HEK293 (cell line): ENCODE data around the gene TMEM119.

Experiments
- ELK4 ChIP-seq: IDR thresholded peaks from 2 replicates; pipeline ENCODE4 v1.6.1; 2011; ENCODE audit warnings: mild to moderate bottlenecking, low read depth, low read length, borderline replicate concordance
- GLI2 ChIP-seq: fragments of 450-650 bp; formaldehyde crosslinking; IDR thresholded peaks from 2 replicates; pipeline ENCODE4; 2017; ENCODE audit warnings: missing biosample characterization, missing genetic modification characterization, low read depth, borderline replicate concordance
- GLIS1 ChIP-seq: fragments of 450-650 bp; formaldehyde crosslinking; IDR thresholded peaks from 2 replicates; pipeline ENCODE4 v1.5.1; 2016; ENCODE audit warnings: missing biosample characterization, missing genetic modification characterization
- GLIS2 ChIP-seq: fragments of 450-650 bp; formaldehyde crosslinking; IDR thresholded peaks from 2 replicates; pipeline ENCODE4 v1.5.1; 2016; ENCODE audit warnings: missing biosample characterization, missing genetic modification characterization
- KLF17 ChIP-seq: fragments of 450-650 bp; formaldehyde crosslinking; IDR thresholded peaks from 2 replicates; pipeline ENCODE4 v1.5.1; 2016; ENCODE audit warnings: missing biosample characterization, missing genetic modification characterization
- PRDM1 ChIP-seq: fragments of 450-650 bp; formaldehyde crosslinking; IDR thresholded peaks from 2 replicates; pipeline ENCODE4; 2016; ENCODE audit warnings: missing biosample characterization, missing genetic modification characterization
- PRDM2 ChIP-seq: fragments of 450-650 bp; formaldehyde crosslinking; IDR thresholded peaks from 2 replicates; pipeline ENCODE4 v1.5.1; 2016; ENCODE audit warnings: missing biosample characterization, missing genetic modification characterization, borderline replicate concordance
- ZBTB20 ChIP-seq: fragments of 450-650 bp; formaldehyde crosslinking; IDR thresholded peaks from 2 replicates; pipeline ENCODE4 v1.5.1; 2016; ENCODE audit warnings: missing biosample characterization, missing genetic modification characterization
- ZFP69B ChIP-seq: fragments of 450-650 bp; formaldehyde crosslinking; IDR thresholded peaks from 2 replicates; pipeline ENCODE4 v1.5.1; 2016; ENCODE audit warnings: missing biosample characterization, missing genetic modification characterization
- ZNF175 ChIP-seq: fragments of 450-650 bp; formaldehyde crosslinking; IDR thresholded peaks from 2 replicates; pipeline ENCODE4 v1.5.1; 2016; ENCODE audit warnings: missing biosample characterization, missing genetic modification characterization
- ZNF23 ChIP-seq: fragments of 450-650 bp; formaldehyde crosslinking; IDR thresholded peaks from 2 replicates; pipeline ENCODE4 v1.5.1; 2016; ENCODE audit warnings: missing biosample characterization, missing genetic modification characterization, borderline replicate concordance
- ZNF292 ChIP-seq: fragments of 450-650 bp; formaldehyde crosslinking; IDR thresholded peaks from 2 replicates; pipeline ENCODE4 v1.5.1; 2016; ENCODE audit warnings: low read depth, missing biosample characterization, missing genetic modification characterization, borderline replicate concordance
- ZNF341 ChIP-seq: fragments of 450-650 bp; formaldehyde crosslinking; IDR thresholded peaks from 2 replicates; pipeline ENCODE4; 2016; ENCODE audit warnings: low read depth, missing biosample characterization, missing genetic modification characterization
- ZNF416 ChIP-seq: fragments of 450-650 bp; formaldehyde crosslinking; IDR thresholded peaks from 2 replicates; pipeline ENCODE4 v1.5.1; 2016; ENCODE audit warnings: missing biosample characterization, missing genetic modification characterization
- ZNF426 ChIP-seq: fragments of 450-650 bp; formaldehyde crosslinking; IDR thresholded peaks from 2 replicates; pipeline ENCODE4 v1.5.1; 2017; ENCODE audit warnings: missing biosample characterization, missing genetic modification characterization, mild to moderate bottlenecking, inconsistent platforms, moderate library complexity
- ZNF510 ChIP-seq: fragments of 450-650 bp; formaldehyde crosslinking; IDR thresholded peaks from 2 replicates; pipeline ENCODE4 v1.5.1; 2018; ENCODE audit warnings: mild to moderate bottlenecking, missing genetic modification characterization, missing biosample characterization; ENCODE audit not compliant: insufficient replicate concordance
- ZNF518A ChIP-seq: fragments of 450-650 bp; formaldehyde crosslinking; conservative IDR thresholded peaks from 2 replicates; pipeline ENCODE4 v1.5.1; 2016; ENCODE audit warnings: low read depth, missing biosample characterization, missing genetic modification characterization
- ZNF639 ChIP-seq: fragments of 450-650 bp; formaldehyde crosslinking; IDR thresholded peaks from 2 replicates; pipeline ENCODE4 v1.5.1; 2016; ENCODE audit warnings: missing biosample characterization, missing genetic modification characterization
- ZNF707 ChIP-seq: fragments of 450-650 bp; formaldehyde crosslinking; IDR thresholded peaks from 2 replicates; pipeline ENCODE4 v1.5.1; 2016; ENCODE audit warnings: missing biosample characterization, missing genetic modification characterization
- ZSCAN30 ChIP-seq: fragments of 450-650 bp; IDR thresholded peaks from 2 replicates; pipeline ENCODE4 v1.5.1; 2018; ENCODE audit warnings: missing biosample characterization, mild to moderate bottlenecking, missing genetic modification characterization, moderate library complexity
- ZXDB ChIP-seq: fragments of 450-650 bp; formaldehyde crosslinking; IDR thresholded peaks from 2 replicates; pipeline ENCODE4 v1.5.1; 2016; ENCODE audit warnings: missing biosample characterization, missing genetic modification characterization
- TF ChIP-seq, protein P1 (sequence below): fragments of 450-650 bp; IDR thresholded peaks from 2 replicates; pipeline ENCODE4 v1.5.1; 2018; ENCODE audit warnings: missing biosample characterization, missing genetic modification characterization

Gene TMEM119

GRCh38 chr12:108561852-108562347 lies 36.0 kb downstream of the TMEM119 start (continued):
- no peak for TF ChIP-seq ZSCAN30
- no peak for TF ChIP-seq ZNF292
- no peak for TF ChIP-seq ZNF416 (tag by site-specific recombination)
- no peak for TF ChIP-seq ZBTB20 (tag by site-specific recombination)
- TF ChIP-seq, protein P1, sequence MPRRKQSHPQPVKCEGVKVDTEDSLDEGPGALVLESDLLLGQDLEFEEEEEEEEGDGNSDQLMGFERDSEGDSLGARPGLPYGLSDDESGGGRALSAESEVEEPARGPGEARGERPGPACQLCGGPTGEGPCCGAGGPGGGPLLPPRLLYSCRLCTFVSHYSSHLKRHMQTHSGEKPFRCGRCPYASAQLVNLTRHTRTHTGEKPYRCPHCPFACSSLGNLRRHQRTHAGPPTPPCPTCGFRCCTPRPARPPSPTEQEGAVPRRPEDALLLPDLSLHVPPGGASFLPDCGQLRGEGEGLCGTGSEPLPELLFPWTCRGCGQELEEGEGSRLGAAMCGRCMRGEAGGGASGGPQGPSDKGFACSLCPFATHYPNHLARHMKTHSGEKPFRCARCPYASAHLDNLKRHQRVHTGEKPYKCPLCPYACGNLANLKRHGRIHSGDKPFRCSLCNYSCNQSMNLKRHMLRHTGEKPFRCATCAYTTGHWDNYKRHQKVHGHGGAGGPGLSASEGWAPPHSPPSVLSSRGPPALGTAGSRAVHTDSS: no peak
- TF ChIP-seq GLI2 (tag by site-specific recombination): no peak
- no peak for TF ChIP-seq ZNF510
- no peak for TF ChIP-seq ZNF426
- TF ChIP-seq KLF17 (tag by site-specific recombination): no peak
- TF ChIP-seq GLIS1: no peak
- no peak for TF ChIP-seq ZNF518A (tag by site-specific recombination)
- no peak for TF ChIP-seq GLIS2 (tag by site-specific recombination)
- TF ChIP-seq ZNF707 (tag by site-specific recombination): no peak
- no peak for TF ChIP-seq ZNF639 (tag by site-specific recombination)
- TF ChIP-seq ZXDB (tag by site-specific recombination): no peak
- no peak for TF ChIP-seq ZNF23
- no peak for TF ChIP-seq ZNF341 (tag by site-specific recombination)
- TF ChIP-seq ZFP69B (tag by site-specific recombination): no peak
- TF ChIP-seq ZNF175: no peak
- no peak for TF ChIP-seq ELK4
- TF ChIP-seq PRDM1: peak; percentile 27; the same call in 1 of the 2 replicates
- TF ChIP-seq PRDM2 (tag by site-specific recombination): no peak
